Ovary (tissue), 9 donors: Measurements from ENCODE around the gene STH. TPM values are rescaled to one million over a fixed set of nuclear protein-coding genes. Genes with fewer than 3 reads are reported as not detected.

Source experiments
- DNase-seq, 5 donors: peaks; one replicate each; pipeline ENCODE4 v3.0.0-alpha.2; 2019 to 2020
- H3K27ac ChIP-seq, 2 donors: fragments of 200-600 bp; one replicate each; pipeline versions ENCODE4 v1.5.1 to v1.8.0; 2019 to 2022
- H3K27me3 ChIP-seq: fragments of 200-600 bp; one replicate; pipeline ENCODE4 v1.8.0; 2022
- H3K36me3 ChIP-seq: fragments of 200-600 bp; sonication (generic); one replicate; pipeline ENCODE4 v1.5.1; 2019
- H3K4me1 ChIP-seq: one replicate; pipeline ENCODE4 v1.8.1; 2013; ENCODE audit warnings: mild to moderate bottlenecking, moderate library complexity; ENCODE audit not compliant: insufficient read depth
- H3K4me3 ChIP-seq: fragments of 200-600 bp; sonication (generic); one replicate; pipeline ENCODE4 v1.5.1; 2017
- H3K9me3 ChIP-seq, 2 donors: fragments of 200-600 bp in 1 of 2; sonication (generic) in 1 of 2; one replicate each; pipeline versions ENCODE4 v1.5.1 to v1.8.1; 2013 to 2019; ENCODE audit warnings: mild to moderate bottlenecking in 1 of 2, moderate library complexity in 1 of 2
- CTCF ChIP-seq, 3 donors: fragments of 450-650 bp in 2 of 3; fragments of 200-600 bp in 1 of 3; IDR thresholded peaks; one replicate each; pipeline versions ENCODE4 v1.5.1 to v1.8.0; 2016 to 2022; ENCODE audit warnings: antibody characterized with exemption in 3 of 3, mild to moderate bottlenecking in 1 of 3
- EP300 ChIP-seq: sonication (generic); formaldehyde crosslinking; IDR thresholded peaks from one replicate; pipeline ENCODE4 v1.6.1; 2017; ENCODE audit warnings: antibody characterized with exemption
- POLR2A ChIP-seq: fragments of 450-650 bp; IDR thresholded peaks from one replicate; pipeline ENCODE4 v1.6.1; 2017; ENCODE audit warnings: antibody characterized with exemption, mild to moderate bottlenecking, moderate library complexity
- WGBS, 3 donors: extraction: QIAGEN DNeasy Blood & Tissue Kit in 1 of 3; methylation state at CpG; one replicate each; pipeline versions ENCODE4 v1.1.5 to v1.1.7; 2013 to 2017; 5-methylcytosine and 5-hydroxymethylcytosine counted together
- intact Hi-C, 4 donors: fragments of 100-400 bp; cut with DNase I; formaldehyde crosslinking; loops; one replicate each; pipeline versions ENCODE4 v1.11.0 to v1.15.1; 2022 to 2023
- polyA plus RNA-seq, 2 donors: library from polyadenylated mRNA; stranded (reverse); fragments of 200-250 nt in 1 of 2; fragments of 350-450 nt in 1 of 2; fragmentation: Illumina TruSeq in 1 of 2; extraction: RNeasy Lipid Tissue Mini Kit (QIAGEN cat#74804) in 1 of 2; gene quantifications; one replicate each; pipeline ENCODE4 v1.2.3, GENCODE V29; 2013 to 2014
- total RNA-seq, 7 donors: library from RNA; depleted of rRNA in 2 of 7; stranded (reverse); fragments of >200 nt in 2 of 7; fragmentation: NEBNext Ultra II Directional in 3 of 7; extraction: Animal tissue kit (Norgen Biotek cat#: 25700) in 3 of 7; gene quantifications; one replicate each; pipeline versions ENCODE4 v1.1.0 to v1.2.4, GENCODE V29; 2016 to 2023
- donor health status: DM: no; HTN: no; CAD: no; lungs with moderate emphysema.
- donor health status: DM: no; HTN: no; CAD: no.
- donor health status: Bipolar disorder and iron deficiency.
- donor health status: DM: yes; HTN: yes; CAD: no.
- donor health status: DM: no; HTN: no; CAD: no.
- donor health status: DM: yes; HTN: yes; CAD: no.

The STH gene
- total and polyA plus RNA-seq, 9 donors = not detected

DNA sequence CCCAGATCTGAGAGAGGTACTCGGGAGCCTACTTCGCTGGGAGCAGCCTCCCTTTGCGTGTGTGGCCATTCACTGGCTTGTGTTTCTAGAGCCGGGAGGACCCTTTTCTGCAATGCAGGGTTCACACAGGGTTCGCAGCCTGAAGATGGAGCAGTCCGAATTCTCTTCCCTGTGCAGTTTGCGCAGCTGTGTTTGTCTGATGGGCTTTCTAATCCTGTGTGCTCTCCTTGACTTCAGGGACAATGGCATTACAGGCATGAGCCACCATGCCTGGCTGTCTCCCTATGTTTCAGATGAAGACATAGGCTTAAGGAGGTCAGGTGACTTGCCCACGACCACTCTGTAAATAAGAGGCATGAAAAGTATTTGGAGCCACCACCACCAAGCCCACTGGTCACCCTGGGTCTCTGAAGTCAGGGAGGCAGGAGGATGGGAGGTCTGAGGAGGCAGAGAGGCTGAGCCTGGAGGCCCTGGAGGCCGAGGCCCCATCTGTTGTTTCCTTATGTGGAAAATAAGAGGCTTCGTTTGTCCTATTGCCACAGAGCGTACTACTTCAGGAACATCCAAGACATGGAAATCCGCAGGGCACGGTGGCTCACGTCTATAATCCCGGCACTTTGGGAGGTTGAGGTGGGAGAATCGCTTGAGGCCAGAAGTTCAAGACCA, 5.0 kb upstream of the STH start:
- no peak overlapping the region for H3K4me3 ChIP-seq
- no peak overlapping the region for H3K27ac ChIP-seq
- no peaks in the 10 kb centered on the region for H3K4me1 ChIP-seq
- intact Hi-C loops = no loop called here
- 82 to 92% (median 86%) methylated on average over 16 of the region's 16 CpGs for WGBS, 3 donors
- H3K9me3 ChIP-seq = no peaks in the 10 kb centered on the region
- TF ChIP-seq CTCF (IDR thresholded peaks at IDR 0.05) (no peak), EP300 (no peak), POLR2A (no peak)
- no peaks in the 10 kb centered on the region for H3K36me3 ChIP-seq
- no peak for DNase-seq
- H3K27me3 ChIP-seq = no peaks in the 10 kb centered on the region

DNA sequence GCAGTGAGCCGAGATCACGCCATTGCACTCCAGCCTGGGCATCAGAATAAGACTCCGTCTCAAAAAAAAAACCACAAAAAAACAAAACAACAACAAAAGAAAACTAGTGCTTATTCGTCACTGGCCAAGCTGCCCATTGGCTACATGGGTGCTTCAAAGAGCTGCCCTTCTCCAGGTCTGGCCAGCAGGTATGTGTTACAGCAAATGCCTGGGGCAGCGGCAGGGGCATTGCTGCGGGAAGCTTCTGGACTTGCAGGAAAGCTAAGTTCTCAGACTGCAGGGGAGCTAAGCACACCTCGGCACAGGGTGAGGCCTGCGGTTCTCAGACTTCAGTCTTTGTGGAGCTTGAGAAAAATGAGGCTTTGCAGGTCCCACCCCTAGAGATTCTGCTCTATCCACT, 4.1 kb upstream of the STH start:
- TF ChIP-seq CTCF (IDR thresholded peaks at IDR 0.05) (no peak), EP300 (no peak), POLR2A (no peak)
- DNase-seq = no peak
- Histone ChIP-seq H3K4me1 (no peaks in the 10 kb centered on the region), H3K4me3 (no peak overlapping the region), H3K27me3 (no peaks in the 10 kb centered on the region), H3K36me3 (no peaks in the 10 kb centered on the region), H3K27ac (no peak overlapping the region), H3K9me3 (no peaks in the 10 kb centered on the region)
- intact Hi-C loops = no loop called here
- WGBS, 3 donors = 88 to 93% (median 88%) methylated on average over 8 of the region's 8 CpGs

DNA sequence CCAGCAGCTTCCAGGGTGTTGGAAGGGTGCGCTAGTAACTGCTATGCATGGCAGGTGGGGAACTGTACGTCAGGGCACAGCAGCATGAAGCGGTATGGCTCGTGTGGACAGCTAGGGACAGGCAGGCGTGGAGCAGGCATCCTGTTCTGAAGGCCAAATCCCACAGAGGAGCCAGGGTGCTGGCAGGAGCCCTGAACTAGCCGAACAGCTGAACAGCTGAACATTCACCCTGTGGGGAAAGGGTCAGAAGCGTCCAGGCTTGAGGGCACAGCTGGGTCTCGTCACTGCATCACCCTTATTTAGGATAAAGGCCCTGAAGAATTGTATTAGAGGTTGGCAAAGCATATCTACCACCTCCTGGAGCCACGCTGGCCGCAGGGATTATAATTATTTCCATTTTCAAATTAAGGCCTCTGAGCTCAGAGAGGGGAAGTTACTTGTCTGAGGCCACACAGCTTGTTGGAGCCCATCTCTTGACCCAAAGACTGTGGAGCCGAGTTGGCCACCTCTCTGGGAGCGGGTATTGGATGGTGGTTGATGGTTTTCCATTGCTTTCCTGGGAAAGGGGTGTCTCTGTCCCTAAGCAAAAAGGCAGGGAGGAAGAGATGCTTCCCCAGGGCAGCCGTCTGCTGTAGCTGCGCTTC, 3.3 kb upstream of the STH start:
- TF ChIP-seq EP300 = no peak
- no peak for TF ChIP-seq POLR2A
- TF ChIP-seq CTCF (IDR thresholded peaks at IDR 0.05) = no peak
- Histone ChIP-seq H3K27me3 (no peaks in the 10 kb centered on the region), H3K4me3 (no peak overlapping the region), H3K36me3 (no peaks in the 10 kb centered on the region), H3K27ac (no peak overlapping the region), H3K4me1 (no peaks in the 10 kb centered on the region), H3K9me3 (no peaks in the 10 kb centered on the region)
- DNase-seq = peak in 1 of 5 donors; percentile 42
- intact Hi-C loops = no loop called here
- WGBS, 3 donors = 42 to 57% (median 45%) methylated on average over 14 of the region's 14 CpGs

GRCh38 chr17:45996282-45996937, 2.6 kb upstream of the STH start:
- no peaks in the 10 kb centered on the region for H3K9me3 ChIP-seq
- no peak for TF ChIP-seq EP300
- no peak for TF ChIP-seq POLR2A
- no peak for TF ChIP-seq CTCF (IDR thresholded peaks at IDR 0.05)
- intact Hi-C loops = no loop called here
- no peaks in the 10 kb centered on the region for H3K27me3 ChIP-seq
- DNase-seq = no peak
- WGBS, 3 donors = 81 to 87% (median 86%) methylated on average over 31 of the region's 31 CpGs
- H3K4me3 ChIP-seq = no peak overlapping the region
- H3K4me1 ChIP-seq = no peaks in the 10 kb centered on the region
- H3K27ac ChIP-seq = no peak overlapping the region
- no peaks in the 10 kb centered on the region for H3K36me3 ChIP-seq
